HepG2 (cell line): ENCODE results near the gene PUM1. TPM values are rescaled to one million over a fixed set of nuclear protein-coding genes. Genes with fewer than 3 reads are reported as not detected.
A peak's percentile ranks its signal among the peaks of the same experiment; 100 is the strongest.

Experiments used
- ATAC-seq: fragments of 200-7000 bp; cut with Tn5 transposase; 3 replicates; pipeline ENCODE4 v1.9.1; 2020; ENCODE audit warnings: mild to moderate bottlenecking, moderate library complexity
- BruUV-seq: library from RNA; stranded (reverse); fragments of 400-500 nt; replicated peaks from 2 replicates; lab custom pipeline; 2021; lab: Mats Ljungman, UMichigan
- CTCF ChIA-PET: fragments of 300-600 bp; formaldehyde crosslinking; extraction: SDS; loops from one replicate; lab custom pipeline; 2021; ENCODE audit warnings: low total read pairs, inconsistent platforms, low intra/inter-chr PET ratio; lab: Yijun Ruan, JAX
- POLR2A ChIA-PET: fragments of 350-600 bp; sonication (Branson Sonifier 250); formaldehyde crosslinking; loops from one replicate; lab custom pipeline; 2020; ENCODE audit warnings: antibody characterized with exemption, inconsistent platforms; lab: Yijun Ruan, JAX
- DNase-seq: peaks from one replicate; pipeline ENCODE4 v3.0.0-alpha.2; 2015; ENCODE audit warnings: low spot score
- FAIRE-seq: peaks from 3 replicates; lab custom pipeline; 2011; peaks lifted over from hg19 to GRCh38; lab: Jason Lieb, UNC
- H2AFZ ChIP-seq: one replicate; pipeline ENCODE4 v1.6.1; 2011; ENCODE audit warnings: low read length, inconsistent platforms
- H3K27ac ChIP-seq: fragments of 300-600 bp; 3 replicates; pipeline ENCODE4 v1.8.0; 2011; ENCODE audit warnings: mixed run types, mild to moderate bottlenecking, mixed read lengths, low read length, inconsistent platforms; ENCODE audit not compliant: insufficient read depth; ENCODE audit errors: extremely low read length
- H3K27me3 ChIP-seq, 2 experiments: fragments of 200-600 bp in 1 of 2; 2 replicates in 1 of 2; 3 replicates in 1 of 2; pipeline versions ENCODE4 v1.6.0 to v1.8.0; 2011; ENCODE audit warnings: low read length in 2 of 2, mild to moderate bottlenecking in 2 of 2, moderate library complexity in 2 of 2, inconsistent platforms in 1 of 2; ENCODE audit not compliant: insufficient read depth in 2 of 2, control insufficient read depth in 1 of 2
- H3K36me3 ChIP-seq, 2 experiments: fragments of 200-600 bp in 1 of 2; replicated peaks in 1 of 2; 2 replicates in 1 of 2; 3 replicates in 1 of 2; pipeline versions ENCODE4 v1.5.1 to v1.8.0; 2011; ENCODE audit warnings: low read length in 2 of 2, inconsistent platforms in 1 of 2; ENCODE audit not compliant: insufficient read depth in 2 of 2, control insufficient read depth in 1 of 2
- H3K4me1 ChIP-seq: 2 replicates; pipeline ENCODE4 v1.5.1; 2012; ENCODE audit warnings: low read length, inconsistent platforms; ENCODE audit not compliant: insufficient read depth
- H3K4me2 ChIP-seq: 2 replicates; pipeline ENCODE4 v1.6.0; 2011; ENCODE audit warnings: low read depth, low read length, inconsistent platforms
- H3K4me3 ChIP-seq, 3 experiments: fragments of 200-600 bp in 1 of 3; sonication (generic), shearing (Covaris generic) in 1 of 3; replicated peaks in 1 of 3; 2 replicates each; pipeline ENCODE4 v1.5.1; 2011 to 2016; ENCODE audit warnings: low read length in 3 of 3, inconsistent platforms in 2 of 3, low read depth in 2 of 3, mild to moderate bottlenecking in 2 of 3, control low read depth in 1 of 3, mixed read lengths in 1 of 3; ENCODE audit not compliant: insufficient read depth in 1 of 3
- H3K79me2 ChIP-seq: one replicate; pipeline ENCODE4 v1.6.1; 2011; ENCODE audit warnings: low read length, inconsistent platforms; ENCODE audit not compliant: insufficient read depth
- H3K9ac ChIP-seq: 2 replicates; pipeline ENCODE4 v1.6.0; 2011; ENCODE audit warnings: mild to moderate bottlenecking, low read depth, low read length, inconsistent platforms; ENCODE audit not compliant: insufficient read depth
- H3K9me3 ChIP-seq: 2 replicates; pipeline ENCODE4 v1.5.1; 2012; ENCODE audit warnings: mild to moderate bottlenecking, low read length
- H4K20me1 ChIP-seq: 2 replicates; pipeline ENCODE4 v1.6.0; 2011; ENCODE audit warnings: inconsistent platforms, mild to moderate bottlenecking, low read length, moderate library complexity; ENCODE audit not compliant: insufficient read depth
- GATA4 ChIP-seq: sonication (generic); IDR thresholded peaks from 2 replicates; pipeline ENCODE4 v1.6.1; 2016; ENCODE audit warnings: antibody characterized with exemption, low read depth, borderline replicate concordance
- GLI4 ChIP-seq: sonication (generic); formaldehyde crosslinking; IDR thresholded peaks from 2 replicates; pipeline ENCODE4 v1.5.1; 2020; ENCODE audit warnings: missing genetic modification reagents, mild to moderate bottlenecking, moderate library complexity, borderline replicate concordance
- MTA1 ChIP-seq: sonication (generic); formaldehyde crosslinking; IDR thresholded peaks from 2 replicates; pipeline ENCODE4 v1.4.0; 2020; ENCODE audit warnings: missing genetic modification reagents, mild to moderate bottlenecking, borderline replicate concordance
- NFKB2 ChIP-seq: sonication (generic); formaldehyde crosslinking; IDR thresholded peaks from 2 replicates; pipeline ENCODE4 v1.4.0; 2020; ENCODE audit warnings: missing genetic modification reagents, borderline replicate concordance
- RAD51 ChIP-seq: fragments of 450-650 bp; IDR thresholded peaks from 2 replicates; pipeline ENCODE4 v1.6.1; 2016; ENCODE audit warnings: borderline replicate concordance
- RBM22 ChIP-seq: fragments of 200-400 bp; formaldehyde crosslinking; optimal IDR thresholded peaks from 2 replicates; pipeline ENCODE3; 2017; ENCODE audit warnings: mild to moderate bottlenecking, low read length, moderate library complexity
- SKI ChIP-seq: fragments of 450-650 bp; IDR thresholded peaks from one replicate; pipeline ENCODE4 v1.6.1; 2018; ENCODE audit warnings: mild to moderate bottlenecking; ENCODE audit not compliant: partially characterized antibody
- SOX13 ChIP-seq, 3 experiments: fragments of 450-650 bp in 1 of 3; sonication (generic) in 1 of 3; formaldehyde crosslinking in 1 of 3; IDR thresholded peaks in 2 of 3; conservative IDR thresholded peaks in 1 of 3; 2 replicates each; pipeline versions ENCODE4 v1.5.0 to v1.6.1; 2016 to 2020; ENCODE audit warnings: antibody characterized with exemption in 1 of 3, mild to moderate bottlenecking in 1 of 3, missing compliant biosample characterization in 1 of 3, missing genetic modification reagents in 1 of 3, moderate library complexity in 1 of 3
- TMF1 ChIP-seq: sonication (generic); formaldehyde crosslinking; IDR thresholded peaks from 2 replicates; pipeline ENCODE4 v1.8.1; 2022; ENCODE audit warnings: low read depth, missing genetic modification reagents
- TRIM22 ChIP-seq: fragments of 450-650 bp; IDR thresholded peaks from 2 replicates; pipeline ENCODE4 v1.6.1; 2017
- ZBTB3 ChIP-seq: sonication (generic); formaldehyde crosslinking; IDR thresholded peaks from 2 replicates; pipeline ENCODE4 v1.4.0; 2020; ENCODE audit warnings: low read depth, mild to moderate bottlenecking, moderate library complexity, missing genetic modification reagents, borderline replicate concordance
- ZBTB33 ChIP-seq: sonication (generic); formaldehyde crosslinking; IDR thresholded peaks from 2 replicates; pipeline ENCODE4 v1.4.0; 2020; ENCODE audit warnings: missing genetic modification reagents
- ZMAT5 ChIP-seq: sonication (generic); formaldehyde crosslinking; IDR thresholded peaks from 2 replicates; pipeline ENCODE4 v1.5.0; 2020; ENCODE audit warnings: mild to moderate bottlenecking, low read depth, missing genetic modification reagents, borderline replicate concordance
- ZNF136 ChIP-seq: sonication (generic); formaldehyde crosslinking; IDR thresholded peaks from 2 replicates; pipeline ENCODE4 v1.8.1; 2022; ENCODE audit warnings: low read depth, mild to moderate bottlenecking, moderate library complexity, missing genetic modification reagents
- ZNF251 ChIP-seq: sonication (generic); formaldehyde crosslinking; IDR thresholded peaks from 2 replicates; pipeline ENCODE4 v1.9.0; 2021; ENCODE audit warnings: mild to moderate bottlenecking, missing genetic modification reagents
- ZSCAN31 ChIP-seq: sonication (generic); formaldehyde crosslinking; IDR thresholded peaks from 2 replicates; pipeline ENCODE4 v1.5.0; 2020; ENCODE audit warnings: low read depth, mild to moderate bottlenecking, missing genetic modification reagents
- WGBS: methylation state at CpG from one replicate; pipeline ENCODE4 v1.1.6; 2017; ENCODE audit warnings: low lambda C conversion rate; 5-methylcytosine and 5-hydroxymethylcytosine counted together
- in situ Hi-C: cut with HindIII; loops from 2 replicates; pipeline ENCODE4 v1.10.0; 2017; ENCODE audit warnings: low pct_unique_long_range_greater_than_20kb; ENCODE audit not compliant: extremely low pct_ligation_motif_present
- intact Hi-C: fragments of 100-400 bp; cut with micrococcal nuclease; formaldehyde crosslinking; loops from one replicate; pipeline ENCODE4 v1.10.0; 2022; ENCODE audit not compliant: unreplicated experiment
- polyA plus RNA-seq, 8 experiments: library from polyadenylated mRNA; depleted of rRNA in 3 of 8; stranded (reverse) in 7 of 8; unstranded in 1 of 8; fragments of >200 nt; fragmentation: Illumina TruSeq in 4 of 8; extraction: Trizol in 4 of 8; gene quantifications; 2 replicates each; pipeline versions ENCODE4 v1.2.1 to v1.2.3, GENCODE V29; 2011 to 2016; ENCODE audit warnings: low read depth in 4 of 8, missing spikeins in 1 of 8, mixed read lengths in 1 of 8; ENCODE audit not compliant: insufficient read depth in 1 of 8
- total RNA-seq, 5 experiments: library from RNA; depleted of rRNA; stranded (reverse); fragments of >200 nt; fragmentation: Illumina TruSeq; extraction: Trizol; gene quantifications; 2 replicates each; pipeline ENCODE4 v1.2.3, GENCODE V29; 2016; ENCODE audit warnings: low read depth in 1 of 5

Gene PUM1
- total and polyA plus RNA-seq, 2 of the 13 experiments (the other 11 are each of a cell fraction or from before 2014, with no cell fraction given), result 64.7 to 91.0 TPM

GRCh38 chr1:30981172-30981571, 84.3 kb downstream of the PUM1 start:
- intact Hi-C loops (no loop called here), in situ Hi-C loops (no loop called here)
- no peak overlapping the region for H3K4me3 ChIP-seq
- no peak for DNase-seq
- H3K9me3 ChIP-seq, result no peaks in the 10 kb centered on the region
- H2AFZ ChIP-seq, result no peak overlapping the region
- no peak overlapping the region for H3K9ac ChIP-seq
- peaks cover 79% of the 10 kb centered on the region for H4K20me1 ChIP-seq
- no TSS peak for BruUV-seq
- peaks cover 80% of the 10 kb centered on the region for H3K79me2 ChIP-seq
- TF ChIP-seq RBM22 (peak; percentile 33), ZMAT5 (no peak)
- TF ChIP-seq, all 625 proteins: peak for 1
- Histone ChIP-seq H3K36me3 (peaks cover 15 to 81% of the 10 kb centered on the region in 2 experiments), H3K4me2 (no peak overlapping the region), H3K4me1 (peaks cover 29% of the 10 kb centered on the region), H3K27me3 (no peaks in the 10 kb centered on the region), H3K27ac (no peak overlapping the region)
- ChIA-PET POLR2A (no interaction called here), CTCF (no interaction called here)
- FAIRE-seq, result no peak
- WGBS, result 100% methylated on average over 6 of the region's 6 CpGs
- ATAC-seq, result no peak

- ATAC-seq (no peak), FAIRE-seq (no peak), DNase-seq (no peak)
- Histone ChIP-seq H3K9ac (no peak overlapping the region), H4K20me1 (peaks cover 69% of the 10 kb centered on the region), H3K36me3 (peaks cover 14 to 67% of the 10 kb centered on the region in 2 experiments), H3K27ac (no peak overlapping the region), H3K27me3 (no peaks in the 10 kb centered on the region), H3K4me3 (no peak overlapping the region), H3K9me3 (no peaks in the 10 kb centered on the region), H2AFZ (no peak overlapping the region), H3K4me2 (no peak overlapping the region), H3K79me2 (peaks cover 59% of the 10 kb centered on the region), H3K4me1 (peaks cover 49% of the 10 kb centered on the region)
- BruUV-seq, result no TSS peak
- intact Hi-C loops (no loop called here), in situ Hi-C loops (no loop called here)
- POLR2A ChIA-PET, result no interaction called here
- CTCF ChIA-PET, result no interaction called here
- WGBS, result 100% methylated on average over 2 of the region's 2 CpGs
- TF ChIP-seq ZBTB33 (CRISPR knock-in tag) (no peak), RAD51 (no peak), TRIM22 (no peak), SOX13 (IDR thresholded peaks at IDR 0.05) (no peak), SOX13 (CRISPR knock-in tag; conservative IDR thresholded peaks at IDR 0.05 in 1 of 2, IDR thresholded peaks at IDR 0.05 in 1 of 2) (no peak), ZNF251 (no peak), NFKB2 (CRISPR knock-in tag) (no peak), ZBTB3 (no peak), GATA4 (no peak), SKI (no peak), TMF1 (CRISPR knock-in tag) (no peak), GLI4 (CRISPR knock-in tag) (no peak), ZSCAN31 (CRISPR knock-in tag) (no peak), MTA1 (CRISPR knock-in tag) (no peak), ZNF136 (CRISPR knock-in tag) (no peak)
These were observed 88.0 kb downstream of the PUM1 start for GRCh38 chr1:30977511-30977910.
